SW480 (cell line): ENCODE data around the gene NCF4.

Experiments used
- DNase-seq: peaks from one replicate; pipeline ENCODE4 v3.0.0-alpha.2; 2016; ENCODE audit warnings: low spot score

Gene NCF4

DNA sequence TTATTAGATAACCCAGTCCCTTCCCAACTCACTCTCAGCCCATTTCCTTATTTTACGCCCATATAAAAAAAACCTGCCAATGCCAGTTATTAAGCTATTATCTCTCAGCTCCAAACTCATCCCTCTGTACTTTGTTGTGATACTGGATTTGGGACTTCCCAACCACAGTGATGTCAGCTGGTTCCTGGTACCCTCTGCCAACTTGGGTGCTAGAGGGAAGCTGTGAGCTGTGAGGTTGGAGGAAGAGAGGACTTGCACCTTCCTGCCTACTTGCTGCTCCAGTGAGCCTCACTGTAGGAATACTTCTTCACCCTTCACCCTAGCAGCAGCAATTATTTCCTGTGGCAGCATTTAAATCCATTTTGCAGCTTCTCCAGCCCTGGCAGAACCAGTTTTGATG lies 33.5 kb downstream of the NCF4 start:
- no peak for DNase-seq

DNA sequence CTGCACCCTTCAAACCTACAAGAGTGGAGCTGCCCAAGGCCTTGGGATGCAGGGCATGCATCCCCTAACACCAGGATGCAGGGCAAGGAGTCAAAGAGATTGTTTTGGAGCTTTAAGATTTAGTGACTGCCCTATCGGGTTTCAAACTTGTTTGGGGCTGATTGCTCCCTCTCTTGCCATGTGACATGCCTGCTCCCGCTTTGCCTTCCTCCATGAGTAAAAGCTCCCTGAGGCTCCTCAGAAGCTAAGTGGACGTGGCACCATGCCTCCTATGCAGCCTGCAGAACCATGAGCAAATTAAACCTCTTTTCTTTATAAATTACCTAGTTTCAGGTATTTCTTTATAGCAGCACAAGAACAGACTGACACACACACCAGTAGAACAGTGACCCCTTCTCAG lies 36.8 kb downstream of the NCF4 start:
- no peak for DNase-seq

DNA sequence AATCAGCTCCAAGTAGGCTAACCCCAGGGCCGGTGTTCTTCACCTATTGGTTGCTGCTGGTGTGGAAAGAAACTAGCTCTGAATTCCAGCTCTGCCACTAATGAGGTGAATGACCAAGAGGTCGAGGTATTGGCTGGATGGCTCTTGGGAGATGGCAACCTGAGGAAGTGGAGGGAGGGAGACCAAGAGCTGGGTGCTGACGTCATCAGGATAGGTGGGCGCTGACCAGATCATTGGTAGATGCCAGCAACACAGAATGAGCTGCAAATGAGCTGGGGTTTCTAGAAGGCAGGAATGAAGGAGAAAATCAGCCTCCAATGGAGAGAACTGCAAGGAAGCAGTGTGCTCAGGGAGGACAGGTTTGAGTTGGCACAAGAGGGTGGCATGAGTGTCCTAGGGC lies 37.9 kb downstream of the NCF4 start:
- no peak for DNase-seq

DNA sequence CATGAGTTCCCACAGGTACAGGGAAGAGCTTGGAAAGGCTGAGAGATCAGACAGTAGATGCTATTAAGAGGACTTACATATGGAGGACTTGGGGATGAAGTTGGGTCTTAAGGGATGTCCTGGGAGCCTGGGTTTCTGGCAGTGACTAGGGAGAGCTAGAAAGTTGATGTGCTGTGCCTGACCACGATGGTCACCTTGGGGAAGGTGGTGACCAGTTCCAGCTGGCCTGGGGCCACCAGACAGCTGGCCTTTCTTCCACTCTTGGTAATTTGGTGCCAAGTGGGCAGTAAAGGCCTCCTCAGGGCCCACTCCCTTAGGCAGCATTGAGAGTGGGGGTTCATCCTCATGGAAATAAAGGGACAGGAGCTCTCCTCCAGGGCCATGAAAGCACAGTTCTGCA lies 38.7 kb downstream of the NCF4 start:
- no peak for DNase-seq

DNA sequence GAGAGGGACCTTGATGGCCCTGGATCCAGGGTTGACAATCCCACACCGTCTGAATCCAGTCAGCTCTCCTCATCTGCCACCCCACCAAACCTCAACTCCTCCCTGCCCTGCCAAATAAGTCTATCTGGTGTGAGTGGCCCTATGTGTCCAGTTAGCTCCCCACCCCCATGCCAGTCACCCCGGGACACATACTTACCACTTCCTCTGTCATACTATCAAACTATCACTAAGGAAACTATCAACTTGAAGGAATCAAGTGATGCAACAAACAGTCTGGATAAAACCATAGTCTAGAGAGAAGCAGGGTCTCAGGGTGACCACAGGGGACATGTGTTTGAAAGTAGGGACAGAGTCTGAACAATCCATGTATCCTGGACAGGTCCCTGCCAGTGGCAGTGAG lies 39.4 kb downstream of the NCF4 start:
- no peak for DNase-seq

DNA sequence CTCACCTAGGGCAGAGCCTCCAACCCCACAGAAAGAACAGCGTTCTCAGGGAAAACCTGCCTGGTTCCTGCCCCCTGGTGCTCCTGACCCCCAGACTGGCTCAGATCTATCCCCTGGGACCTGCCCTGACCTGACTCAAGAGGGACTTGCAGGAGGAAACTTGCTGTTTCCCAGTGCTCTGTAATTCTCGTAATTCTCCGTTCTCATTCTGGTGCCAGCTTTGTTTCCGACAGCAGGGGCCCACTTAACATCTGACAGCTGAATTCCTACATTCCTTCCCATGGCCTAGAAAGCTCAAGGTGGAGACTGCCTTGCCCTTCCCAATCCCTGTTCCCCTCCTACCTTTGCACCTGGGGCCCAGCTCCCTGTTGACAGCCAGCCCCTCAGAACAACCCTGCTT lies 40.1 kb downstream of the NCF4 start:
- no peak for DNase-seq

DNA sequence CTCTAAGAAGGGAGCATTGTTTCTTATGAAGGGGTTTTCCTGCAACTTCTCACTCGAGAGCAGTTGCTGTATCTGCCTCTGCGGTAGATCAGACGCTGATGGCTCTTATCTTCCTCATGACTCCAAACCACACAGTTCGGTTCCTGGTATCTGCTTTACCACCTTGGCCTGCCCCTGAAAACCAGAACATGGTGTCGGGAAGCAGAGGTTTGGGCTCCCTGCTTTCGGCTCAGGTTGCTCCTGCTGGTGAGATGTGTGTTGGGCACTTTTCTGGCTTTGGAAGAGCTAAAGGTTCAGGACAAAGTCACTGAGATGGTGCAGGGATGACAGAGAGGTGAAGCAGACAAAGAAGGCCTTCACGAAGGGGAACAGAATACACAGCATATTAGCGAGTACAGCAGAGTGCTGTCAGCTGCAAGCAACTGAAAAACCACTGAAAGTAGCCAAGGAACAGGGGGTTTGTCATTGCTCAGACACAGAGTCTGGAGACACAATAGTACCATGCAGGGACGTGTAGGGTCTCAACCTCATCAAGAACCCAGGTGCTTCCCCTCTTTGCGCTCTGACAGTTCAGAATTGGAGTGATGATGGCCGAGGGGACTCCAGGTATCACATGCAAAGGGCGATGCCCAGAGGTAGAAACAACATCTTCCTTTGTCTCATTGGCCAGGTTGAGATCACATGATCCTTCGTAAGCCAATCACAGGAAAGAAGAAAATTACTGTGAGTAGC lies 40.8 kb downstream of the NCF4 start:
- no peak for DNase-seq

DNA sequence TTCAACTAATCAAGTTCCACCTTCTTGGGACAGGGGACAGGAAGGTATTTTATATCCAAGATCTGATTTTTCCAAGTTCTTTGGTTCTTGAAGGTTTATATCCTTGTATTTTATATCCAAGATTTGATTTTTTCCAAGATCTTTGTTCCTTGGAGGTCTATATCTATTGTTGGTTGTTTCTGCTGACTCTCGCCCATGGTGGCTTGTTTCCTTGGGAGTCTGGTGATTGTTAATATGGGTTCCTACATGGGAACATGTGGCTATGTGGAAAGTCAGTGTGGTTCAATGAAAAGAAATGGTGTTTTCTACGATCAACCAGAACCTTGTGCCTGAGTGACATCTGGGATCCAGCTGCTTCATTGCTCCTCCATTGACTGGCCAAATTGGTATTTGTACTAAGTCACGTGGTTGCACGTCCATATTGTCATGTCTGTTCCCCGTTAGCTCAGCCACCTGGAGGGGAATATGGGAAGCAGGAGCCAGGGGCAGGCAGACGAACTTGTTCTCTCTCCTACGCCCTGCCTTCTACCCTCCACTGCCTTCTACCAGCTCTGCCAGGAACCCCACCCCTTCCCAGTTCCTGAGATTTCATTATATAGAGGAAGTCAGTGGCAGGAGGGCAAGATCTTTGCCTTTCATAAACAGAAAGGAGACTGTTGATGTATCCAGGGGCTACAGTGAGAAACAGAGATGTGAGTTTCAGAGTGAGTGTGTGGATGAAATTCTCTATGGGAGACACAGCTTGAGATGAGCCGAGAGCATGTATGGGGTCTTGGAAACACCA lies 41.5 kb downstream of the NCF4 start:
- DNase-seq: no peak

DNA sequence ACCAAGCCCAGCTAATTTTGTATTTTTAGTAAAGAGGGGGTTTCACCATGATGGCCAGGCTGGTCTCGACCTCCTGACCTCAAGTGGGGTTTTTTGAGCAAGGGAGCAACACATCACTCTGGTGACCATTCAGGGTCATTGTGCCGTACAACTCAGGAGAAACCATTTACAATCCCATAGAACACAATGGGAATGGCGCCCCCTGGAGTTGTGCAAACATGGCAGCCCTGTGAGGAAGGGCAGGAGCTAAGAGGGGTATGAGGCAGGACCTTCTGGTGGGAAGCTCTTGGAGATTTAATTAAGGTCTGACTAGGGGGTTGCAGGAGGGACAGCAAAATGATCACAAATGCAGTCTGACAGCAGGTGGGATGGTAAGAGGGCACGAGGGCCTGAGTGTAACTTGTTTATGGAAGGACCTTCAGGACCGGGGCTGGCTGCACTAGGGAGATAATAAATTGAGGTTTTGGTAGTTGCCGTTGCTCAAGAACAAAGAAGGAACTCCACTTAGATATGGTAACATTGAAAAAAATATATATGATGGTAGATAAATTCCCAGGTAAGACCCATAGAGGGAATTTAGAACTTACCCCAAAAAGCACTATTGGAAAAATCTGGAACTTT lies 43.6 kb downstream of the NCF4 start:
- DNase-seq: no peak

DNA sequence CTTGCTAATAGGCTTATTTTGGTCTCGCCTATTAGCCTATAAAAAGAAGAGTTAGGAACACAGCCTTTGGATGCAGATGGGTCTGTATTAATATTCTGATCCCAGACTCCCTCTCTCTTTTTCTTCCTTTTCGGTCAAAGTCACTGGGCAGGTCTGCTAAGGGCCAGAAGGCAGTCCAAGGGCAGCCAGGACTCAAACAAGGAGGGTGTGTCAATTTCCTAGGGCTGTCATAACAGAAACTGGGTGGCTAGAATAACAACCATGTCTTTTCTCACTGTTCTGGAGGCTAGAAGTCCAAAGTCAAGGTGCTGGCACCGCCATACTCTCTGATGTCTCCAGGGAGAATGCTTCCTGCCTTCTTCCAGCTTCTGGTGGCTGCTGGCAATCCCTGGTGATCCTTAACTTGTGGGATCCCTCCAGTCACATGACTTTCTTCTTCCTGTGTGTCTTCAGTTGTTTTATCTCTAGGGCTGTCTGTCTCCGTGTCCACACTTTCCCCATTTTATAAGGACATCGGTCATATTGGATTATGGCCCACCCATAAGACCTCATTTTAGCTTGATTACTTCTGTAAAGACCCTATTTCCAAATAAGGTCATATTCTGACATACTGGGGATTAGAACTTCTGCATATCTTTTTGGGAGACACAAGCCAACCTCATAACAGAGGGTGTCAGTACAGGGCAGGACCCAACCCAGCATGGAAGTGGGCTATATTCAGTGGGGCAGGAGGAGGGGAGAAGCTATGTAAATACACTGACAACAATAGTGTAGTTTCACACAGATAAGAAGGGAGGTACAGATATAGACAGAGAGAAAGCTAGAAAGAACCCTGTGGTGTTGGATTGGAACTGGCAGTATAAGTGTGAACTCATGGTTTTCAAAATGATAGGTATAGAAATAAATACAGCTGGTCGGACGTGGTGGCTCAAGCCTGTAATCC lies 46.7 kb downstream of the NCF4 start:
- DNase-seq: no peak

DNA sequence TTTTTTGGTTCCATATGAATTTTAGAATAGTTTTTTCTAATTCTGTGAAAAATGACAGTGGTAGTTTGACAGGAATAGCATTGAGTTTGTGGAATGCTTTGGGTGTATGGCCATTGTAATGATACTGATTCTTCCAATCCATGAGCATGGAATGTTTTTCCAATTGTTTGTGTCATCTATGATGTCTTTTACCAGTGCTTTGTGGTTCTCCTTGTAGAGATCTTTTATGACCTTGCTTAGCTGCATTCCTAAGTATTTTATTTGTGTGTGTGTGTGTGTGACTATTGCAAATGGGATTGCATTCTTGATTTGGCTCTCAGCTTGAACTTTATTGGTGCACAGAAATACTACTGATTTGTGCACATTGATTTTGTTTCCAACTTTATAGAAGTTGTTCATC lies 49.7 kb downstream of the NCF4 start:
- no peak for DNase-seq

DNA sequence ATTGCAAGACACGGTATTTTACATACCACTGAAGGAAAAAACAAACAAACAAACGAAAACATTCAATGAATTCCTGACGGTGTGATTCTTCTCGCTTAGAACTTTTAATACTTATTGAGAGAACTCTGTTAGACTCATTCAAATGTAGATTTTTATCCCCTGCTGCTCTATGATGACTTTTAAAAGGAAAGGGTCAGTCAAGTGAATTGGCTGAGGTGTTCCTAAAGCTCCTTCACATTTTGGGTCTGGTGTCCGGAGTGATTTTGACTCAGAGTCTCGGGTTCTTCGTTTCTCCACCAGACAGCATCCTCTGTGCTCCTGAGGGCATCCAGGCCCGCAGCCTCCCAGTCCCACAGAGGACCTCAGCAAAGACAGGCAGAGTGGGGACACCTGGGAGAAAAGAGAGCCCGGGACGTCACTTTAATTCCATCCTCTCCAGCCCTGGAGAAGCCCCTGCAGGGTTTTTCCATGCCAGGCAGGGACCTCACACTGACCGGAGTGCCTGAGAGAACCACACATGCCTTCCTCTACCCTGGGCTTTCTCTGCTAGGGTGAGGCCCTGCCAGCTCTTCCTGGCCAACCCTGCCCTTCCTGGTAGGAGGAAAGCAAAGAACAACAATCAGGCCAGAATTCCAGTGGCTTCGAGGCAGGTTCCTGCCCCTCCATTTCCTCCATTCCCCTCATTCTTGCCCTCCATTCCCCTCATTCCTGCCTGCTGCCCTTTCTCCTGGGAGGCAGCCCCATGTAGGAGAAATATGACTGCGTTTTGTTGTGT lies 51.3 kb downstream of the NCF4 start:
- no peak for DNase-seq

DNA sequence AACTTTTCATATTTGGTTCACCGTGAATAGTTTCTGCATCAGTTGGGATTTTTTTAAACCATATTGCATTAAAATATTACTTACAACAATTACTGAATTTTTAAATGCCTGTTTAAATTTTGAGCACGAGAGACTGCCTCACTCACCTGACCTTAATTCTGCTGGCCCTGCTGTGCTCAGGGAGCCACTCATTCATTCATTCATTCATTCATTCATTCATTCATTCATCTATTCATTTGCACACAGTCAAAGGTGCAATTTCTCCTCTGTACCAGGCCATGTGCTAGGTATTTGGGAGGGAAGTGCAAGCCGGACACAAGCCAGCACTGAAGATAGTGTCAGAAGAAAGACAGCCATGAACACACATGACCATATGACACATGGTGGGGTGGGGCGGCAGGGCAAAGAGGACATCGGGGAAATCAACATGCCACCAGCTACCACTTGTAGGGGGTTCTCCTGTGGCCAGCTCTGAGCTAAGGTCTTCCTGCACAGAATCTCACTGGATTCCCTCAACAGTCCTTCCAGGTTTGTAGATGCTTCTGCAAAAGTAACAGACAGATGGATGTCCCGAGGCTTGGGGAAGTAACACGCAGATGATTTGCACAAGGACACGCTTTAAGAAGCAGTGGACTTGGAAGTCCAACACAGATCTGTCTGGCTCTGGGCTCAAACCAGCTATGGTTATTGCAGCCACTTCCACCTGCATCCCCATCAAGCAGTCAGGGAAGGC lies 52.1 kb downstream of the NCF4 start:
- no peak for DNase-seq

DNA sequence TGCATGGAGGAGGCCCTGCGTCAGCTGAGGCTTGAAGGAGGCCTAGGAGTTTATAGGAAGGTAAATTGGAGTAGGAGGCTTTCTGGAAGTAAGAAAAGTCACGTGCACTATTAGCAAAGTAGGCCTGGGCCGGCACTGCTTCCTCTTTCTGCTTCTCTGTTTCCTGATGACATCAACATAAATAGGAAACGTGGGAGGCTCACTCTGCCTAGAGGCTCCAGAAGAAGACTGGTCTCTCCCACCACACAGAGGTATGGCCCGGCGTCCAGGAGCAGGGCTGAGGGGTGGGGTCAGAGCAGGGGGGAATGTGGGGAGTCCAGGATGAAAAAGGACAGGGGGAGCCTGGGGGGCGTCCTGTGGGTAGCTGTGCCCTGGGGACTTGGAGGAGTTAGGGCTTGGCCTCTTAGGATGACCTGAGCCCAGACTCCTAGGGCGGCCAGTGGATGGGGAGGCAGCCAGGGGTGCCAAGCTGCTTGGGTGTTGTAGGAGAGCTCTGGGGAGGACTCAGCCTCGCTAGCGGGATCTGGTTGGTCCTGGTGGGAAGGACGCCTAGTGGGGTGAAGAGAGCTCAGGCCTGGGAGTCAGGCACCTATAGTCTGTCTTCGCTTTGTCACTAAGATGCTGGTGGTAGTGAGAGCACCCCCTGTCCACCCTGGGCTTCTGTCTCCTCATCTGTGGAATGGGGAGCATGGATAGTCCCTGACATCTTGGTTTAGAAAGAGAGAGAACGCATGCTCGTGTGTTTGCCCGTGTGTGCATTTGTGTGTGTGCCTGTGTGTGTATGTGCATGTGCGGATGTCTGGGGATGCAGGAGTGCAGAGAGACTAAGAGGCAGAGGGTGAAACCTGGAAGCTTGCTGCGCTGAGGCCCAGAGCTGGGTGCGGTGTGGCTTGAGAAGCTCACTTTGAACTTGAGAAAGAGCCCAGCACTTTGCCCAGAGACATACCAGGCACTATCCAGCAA lies 52.9 kb downstream of the NCF4 start, which contains the start of gene CSF2RB:
Gene CSF2RB (plus strand): TSS at position 202 of the 963 bp plus-strand sequence. CDS start 8,580 bp downstream, outside the sequence.
- no peak for DNase-seq

DNA sequence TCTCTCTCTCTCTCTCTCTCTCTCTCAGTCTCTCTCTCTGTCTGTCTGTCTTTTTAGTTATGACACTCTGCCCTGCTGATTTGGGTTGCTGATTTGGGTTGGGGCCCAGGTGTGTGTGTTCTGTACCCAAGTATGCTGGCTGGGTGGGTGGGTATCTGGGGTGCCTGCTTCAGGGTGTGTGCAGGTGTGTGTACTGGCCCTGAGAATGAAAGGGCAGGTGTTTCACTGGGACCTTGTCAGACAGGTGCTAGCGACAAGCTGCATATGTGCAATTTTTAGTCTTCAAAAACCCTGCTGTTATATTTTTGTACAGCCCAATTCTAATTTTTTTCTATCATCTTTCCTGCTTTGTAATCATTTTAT lies 53.6 kb downstream of the NCF4 start:
- DNase-seq: no peak

DNA sequence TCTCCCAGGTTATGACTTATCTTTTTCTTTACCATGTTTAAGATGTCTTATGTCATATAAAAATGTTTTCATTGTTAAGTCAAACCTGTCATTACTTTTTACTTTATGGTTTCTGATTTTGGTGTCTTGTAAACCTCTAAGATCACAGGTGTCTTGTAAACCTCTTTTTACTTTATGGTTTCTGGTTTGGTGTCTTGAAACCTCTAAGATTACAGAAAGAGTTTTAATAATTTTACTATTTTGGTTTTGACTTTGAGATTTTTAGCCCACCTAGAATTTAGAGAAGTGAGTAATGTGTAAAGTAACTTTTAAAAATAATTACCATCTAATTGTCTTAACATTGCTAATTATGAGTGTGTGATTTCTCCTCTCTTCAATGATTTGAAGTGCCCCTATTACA lies 55.2 kb downstream of the NCF4 start:
- DNase-seq: no peak

DNA sequence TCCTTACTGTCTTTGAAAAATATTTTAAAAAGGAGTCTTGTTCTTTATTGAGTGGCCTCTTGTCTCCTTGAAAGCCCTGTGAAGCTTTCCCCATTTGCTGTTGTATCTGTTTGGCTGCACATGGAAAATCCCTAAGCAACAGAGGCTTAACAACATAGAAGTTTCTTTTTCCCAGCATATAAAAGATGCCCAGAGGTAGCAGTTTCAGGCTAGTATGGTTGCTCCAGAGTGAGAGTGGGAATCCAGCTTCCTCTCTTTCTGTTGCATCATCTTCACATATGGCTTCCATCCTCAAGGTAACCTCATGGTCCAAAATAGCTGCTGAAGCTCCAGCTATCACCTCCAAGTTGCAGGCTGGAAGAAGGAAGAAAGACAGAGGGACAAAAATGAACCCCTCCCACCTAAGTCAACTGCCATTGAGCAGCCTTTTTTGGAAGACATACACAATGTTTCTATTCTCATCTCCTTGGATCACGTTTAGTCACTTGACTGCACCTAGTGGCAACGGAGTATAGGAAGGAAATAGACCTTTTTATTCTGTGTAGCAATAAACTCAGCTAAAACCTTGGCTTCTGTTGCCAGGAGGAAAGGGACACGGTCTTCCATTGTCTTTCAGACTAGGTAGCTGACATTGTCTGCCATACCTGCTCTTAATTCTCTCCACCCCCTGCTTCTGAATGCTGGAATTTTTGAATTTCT lies 57.9 kb downstream of the NCF4 start:
- no peak for DNase-seq

DNA sequence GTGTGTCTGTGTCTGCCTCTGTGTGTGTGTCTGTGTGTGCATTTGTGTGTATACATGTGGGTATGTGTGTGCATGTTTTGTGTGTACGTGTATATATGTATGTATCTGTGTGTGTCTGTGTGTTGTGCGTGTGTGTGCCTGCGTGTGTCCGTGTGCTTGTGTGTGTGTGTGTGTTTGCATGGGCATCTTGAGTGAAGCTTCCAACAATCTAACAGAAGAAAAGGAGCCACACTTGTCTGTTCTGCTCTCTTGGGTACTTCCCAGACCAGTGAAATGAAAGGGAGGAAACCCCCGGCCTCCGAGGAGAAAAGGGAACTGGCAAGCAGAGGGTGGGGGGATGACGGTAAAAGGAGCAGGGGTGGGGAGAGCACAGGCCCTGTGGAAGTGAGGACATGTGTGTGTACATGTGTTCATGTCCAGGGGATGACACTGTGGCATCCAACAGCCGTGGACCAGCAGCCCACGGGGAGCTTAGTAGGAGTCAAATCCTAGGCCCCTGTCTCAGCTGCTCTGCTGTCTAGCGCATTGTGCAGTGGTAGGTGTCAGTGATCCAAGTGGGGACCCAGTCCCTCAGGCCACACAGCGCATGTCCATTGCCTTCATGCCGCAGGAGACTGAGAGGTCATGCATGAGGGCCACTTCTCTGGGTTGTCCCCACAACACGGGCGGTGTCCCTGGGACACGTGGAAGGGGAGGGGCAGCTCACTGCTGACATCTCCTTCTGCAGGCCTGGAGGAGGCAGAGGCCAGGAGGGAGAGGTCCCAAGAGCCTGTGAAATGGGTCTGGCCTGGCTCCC lies 60.7 kb downstream of the NCF4 start:
- DNase-seq: no peak
